IMR-90 (cell line): ENCODE results near the gene CLEC16A. TPM values are rescaled to one million over a fixed set of nuclear protein-coding genes. Genes with fewer than 3 reads are reported as not detected.

Experiments
- ATAC-seq: fragments of 200-7000 bp; cut with Tn5 transposase; 2 replicates; pipeline ENCODE4 v1.9.1; 2020; ENCODE audit warnings: low read depth, mild to moderate bottlenecking, moderate library complexity
- BruUV-seq: library from RNA; stranded (reverse); fragments of 400-500 nt; replicated peaks from 2 replicates; lab custom pipeline; 2021; lab: Mats Ljungman, UMichigan
- CTCF ChIA-PET: fragments of 300-600 bp; formaldehyde crosslinking; extraction: SDS; loops from one replicate; lab custom pipeline; 2021; ENCODE audit warnings: antibody characterized with exemption; lab: Yijun Ruan, JAX
- POLR2A ChIA-PET: fragments of 300-600 bp; sonication (Branson Sonifier 250); formaldehyde crosslinking; loops from one replicate; lab custom pipeline; 2022; ENCODE audit warnings: antibody characterized with exemption; ENCODE audit not compliant: unreplicated experiment; lab: Charles Lee
- DNase-seq: peaks from one replicate; pipeline ENCODE4 v3.0.0; 2013
- H2AFZ ChIP-seq: replicated peaks from 2 replicates; pipeline ENCODE3; 2013; ENCODE audit warnings: low read length, mild to moderate bottlenecking; ENCODE audit not compliant: poor library complexity
- H2AK5ac ChIP-seq: 2 replicates; pipeline ENCODE4 v1.6.1; 2013; ENCODE audit warnings: low read depth, low read length, inconsistent platforms
- H2AK9ac ChIP-seq: replicated peaks from 2 replicates; pipeline ENCODE3; 2013; ENCODE audit warnings: mild to moderate bottlenecking, low read depth, low read length, moderate library complexity; ENCODE audit not compliant: poor library complexity
- H2BK120ac ChIP-seq: 2 replicates; pipeline ENCODE4 v1.6.1; 2013; ENCODE audit warnings: low read depth, low read length, inconsistent platforms
- H2BK15ac ChIP-seq: 3 replicates; pipeline ENCODE4 v1.6.1; 2013; ENCODE audit warnings: low read depth, low read length, inconsistent platforms
- H2BK20ac ChIP-seq: 2 replicates; pipeline ENCODE4 v1.6.1; 2013; ENCODE audit warnings: low read depth, mild to moderate bottlenecking, inconsistent platforms, low read length, moderate library complexity
- H2BK5ac ChIP-seq: 2 replicates; pipeline ENCODE4 v1.6.1; 2013; ENCODE audit warnings: mild to moderate bottlenecking, low read depth, low read length, inconsistent platforms; ENCODE audit not compliant: poor library complexity, severe bottlenecking
- H3K14ac ChIP-seq: replicated peaks from 2 replicates; pipeline ENCODE4 v1.6.1; 2013; ENCODE audit warnings: low read depth, low read length, inconsistent platforms
- H3K18ac ChIP-seq: 2 replicates; pipeline ENCODE4 v1.6.1; 2013; ENCODE audit warnings: low read depth, low read length, control low read depth
- H3K23ac ChIP-seq: 2 replicates; pipeline ENCODE4 v1.6.1; 2013; ENCODE audit warnings: low read depth, low read length, inconsistent platforms
- H3K27ac ChIP-seq: 2 replicates; pipeline ENCODE4 v1.5.1; 2013; ENCODE audit warnings: mild to moderate bottlenecking, control low read depth, low read length; ENCODE audit not compliant: insufficient read depth
- H3K27me3 ChIP-seq: 2 replicates; pipeline ENCODE4 v1.6.1; 2013; ENCODE audit warnings: low read length; ENCODE audit not compliant: control insufficient read depth, insufficient read depth
- H3K36me3 ChIP-seq: 2 replicates; pipeline ENCODE4 v1.6.1; 2013; ENCODE audit warnings: low read length, mixed read lengths; ENCODE audit not compliant: control insufficient read depth, insufficient read depth
- H3K4ac ChIP-seq: 2 replicates; pipeline ENCODE4 v1.6.1; 2013; ENCODE audit warnings: low read depth, low read length, inconsistent platforms
- H3K4me1 ChIP-seq: 2 replicates; pipeline ENCODE4 v1.6.1; 2013; ENCODE audit warnings: low read length, mixed read lengths; ENCODE audit not compliant: control insufficient read depth, insufficient read depth
- H3K4me2 ChIP-seq: 2 replicates; pipeline ENCODE4 v1.6.1; 2013; ENCODE audit warnings: low read depth, mild to moderate bottlenecking, control low read depth, low read length, moderate library complexity
- H3K4me3 ChIP-seq: 2 replicates; pipeline ENCODE4 v1.5.1; 2013; ENCODE audit warnings: low read depth, mild to moderate bottlenecking, control low read depth, low read length, moderate library complexity; ENCODE audit not compliant: insufficient read depth
- H3K56ac ChIP-seq: 2 replicates; pipeline ENCODE4 v1.6.1; 2013; ENCODE audit warnings: low read length, inconsistent platforms; ENCODE audit not compliant: insufficient read depth; ENCODE audit errors: extremely low read depth
- H3K79me1 ChIP-seq, 2 experiments: 2 replicates each; pipeline ENCODE4 v1.6.1; 2013; ENCODE audit warnings: low read length in 2 of 2, inconsistent platforms in 1 of 2, low read depth in 1 of 2
- H3K9ac ChIP-seq: 2 replicates; pipeline ENCODE4 v1.6.1; 2013; ENCODE audit warnings: low read depth, low read length, control low read depth
- H3K9me1 ChIP-seq: 2 replicates; pipeline ENCODE4 v1.6.1; 2013; ENCODE audit warnings: low read length, inconsistent platforms; ENCODE audit not compliant: insufficient read depth
- H3K9me3 ChIP-seq: 2 replicates; pipeline ENCODE4 v1.6.1; 2013; ENCODE audit warnings: low read length; ENCODE audit not compliant: control insufficient read depth, insufficient read depth
- H4K20me1 ChIP-seq: 2 replicates; pipeline ENCODE4 v1.6.1; 2013; ENCODE audit warnings: low read length, inconsistent platforms; ENCODE audit not compliant: insufficient read depth
- H4K5ac ChIP-seq: 2 replicates; pipeline ENCODE4 v1.6.1; 2013; ENCODE audit warnings: mild to moderate bottlenecking, low read depth, low read length, control low read depth
- H4K8ac ChIP-seq, 2 experiments: 2 replicates each; pipeline ENCODE4 v1.6.1; 2013; ENCODE audit warnings: low read depth in 2 of 2, low read length in 2 of 2, control low read depth in 1 of 2, inconsistent platforms in 1 of 2
- H4K91ac ChIP-seq: 2 replicates; pipeline ENCODE4 v1.6.1; 2013; ENCODE audit warnings: low read depth, low read length, inconsistent platforms; ENCODE audit not compliant: insufficient read depth
- BHLHE40 ChIP-seq: fragments of 150-350 bp; IDR thresholded peaks from 2 replicates; pipeline ENCODE4 v1.6.1; 2016; ENCODE audit warnings: mild to moderate bottlenecking, low read depth, low read length
- CEBPB ChIP-seq: IDR thresholded peaks from 2 replicates; pipeline ENCODE4 v1.6.1; 2012; ENCODE audit warnings: low read depth, low read length, improper control_type of control experiment
- CHD1 ChIP-seq: IDR thresholded peaks from 2 replicates; pipeline ENCODE4 v1.6.1; 2012; ENCODE audit warnings: low read depth, low read length, improper control_type of control experiment
- ELK1 ChIP-seq: fragments of 150-350 bp; IDR thresholded peaks from 2 replicates; pipeline ENCODE4 v1.6.1; 2016; ENCODE audit warnings: low read depth, mild to moderate bottlenecking, low read length, moderate library complexity, borderline replicate concordance
- FOS ChIP-seq: fragments of 150-350 bp; IDR thresholded peaks from 2 replicates; pipeline ENCODE4 v1.6.1; 2016; ENCODE audit warnings: low read depth, low read length
- NFE2L2 ChIP-seq: fragments of 150-350 bp; IDR thresholded peaks from 2 replicates; pipeline ENCODE4 v1.6.1; 2016; ENCODE audit warnings: low read depth, mild to moderate bottlenecking, low read length
- SMC3 ChIP-seq: fragments of 150-350 bp; IDR thresholded peaks from 2 replicates; pipeline ENCODE4 v1.6.1; 2016; ENCODE audit warnings: low read depth, mild to moderate bottlenecking, antibody characterized with exemption, low read length, moderate library complexity
- WGBS, 2 experiments: methylation state at CpG; one replicate each; pipeline versions ENCODE4 v1.1.5 to v1.1.7; 2013; ENCODE audit warnings: missing lambda C conversion rate in 2 of 2; ENCODE audit not compliant: insufficient read length in 1 of 2; ENCODE audit errors: extremely low coverage in 2 of 2; 5-methylcytosine and 5-hydroxymethylcytosine counted together
- dilution Hi-C: fragments of 300-500 bp; cut with HindIII; formaldehyde crosslinking; loops from one replicate; pipeline ENCODE4 v1.14.3; 2018; ENCODE audit warnings: low sequenced_read_pairs; ENCODE audit not compliant: unreplicated experiment
- in situ Hi-C: fragments of 300-500 bp; cut with MboI; formaldehyde crosslinking; loops from 3 replicates; pipeline ENCODE4 v1.14.3; 2019; ENCODE audit warnings: low sequenced_read_pairs, inconsistent platforms, mixed read lengths
- intact Hi-C: fragments of 100-400 bp; cut with micrococcal nuclease; formaldehyde crosslinking; loops from 2 replicates; pipeline ENCODE4 v1.10.0; 2022
- polyA plus RNA-seq, 3 experiments: library from polyadenylated mRNA; depleted of rRNA; stranded (reverse); fragments of >200 nt; gene quantifications; 2 replicates each; pipeline ENCODE4 v1.2.3, GENCODE V29; 2012; ENCODE audit warnings: low replicate concordance in 1 of 3
- total RNA-seq: library from RNA; depleted of rRNA; stranded (reverse); fragments of >200 nt; gene quantifications from 2 replicates; pipeline ENCODE4 v1.2.3, GENCODE V29; 2012
- TF ChIP-seq, protein P1 (sequence below): conservative IDR thresholded peaks from 2 replicates; pipeline ENCODE4 v1.5.1; 2012; ENCODE audit warnings: mild to moderate bottlenecking, low read depth, low read length, improper control_type of control experiment

CLEC16A gene
- total and polyA plus RNA-seq, 2 of the 4 experiments (the other 2 are of a cell fraction): 15.9 to 16.5 TPM

- Histone ChIP-seq H3K56ac (no peak overlapping the region), H3K18ac (no peak overlapping the region; the same call in 1 of the 2 replicates), H3K14ac (peak overlapping the region; percentile 51; the same call in 1 of the 2 replicates), H4K91ac (no peak overlapping the region), H3K9me1 (no peaks in the 10 kb centered on the region), H3K27me3 (no peaks in the 10 kb centered on the region; the same call in 1 of the 2 replicates), H4K8ac (no peak overlapping the region), H4K5ac (0 out of 2 replicates have a peak overlapping the region, but pooled peaks have one; percentile 4), H3K9ac (no peak overlapping the region), H2AK5ac (peak overlapping the region; percentile 39; the same call in 1 of the 2 replicates), H3K36me3 (no peaks in the 10 kb centered on the region), H3K27ac (no peak overlapping the region), H3K4me3 (no peak overlapping the region), H2AFZ (peak overlapping the region; percentile 81), H3K4me1 (0 out of 2 replicates have a peak, but pooled peaks cover 2% of the 10 kb centered on the region), H3K79me1 (no peaks in the 10 kb centered on the region), H3K4ac (no peak overlapping the region; the same call in 1 of the 2 replicates), H2BK15ac (no peak overlapping the region), H2BK5ac (no peak overlapping the region), H3K4me2 (0 out of 2 replicates have a peak overlapping the region, but pooled peaks have one; percentile 36), H3K23ac (no peak overlapping the region), H2AK9ac (peak overlapping the region; percentile 26), H4K20me1 (no peaks in the 10 kb centered on the region), H3K9me3 (no peaks in the 10 kb centered on the region), H2BK120ac (no peak overlapping the region), H2BK20ac (no peak overlapping the region)
- POLR2A ChIA-PET: no interaction called here
- no peak; the same call in 1 of the 2 replicates for ATAC-seq
- in situ Hi-C loops (no loop called here), dilution Hi-C loops (no loop called here), intact Hi-C loops (no loop called here)
- peak; percentile 28 for DNase-seq
- BruUV-seq: no TSS peak
- TF ChIP-seq BHLHE40 (no peak), CHD1 (no peak), NFE2L2 (no peak), FOS (no peak), ELK1 (no peak), CEBPB (no peak), SMC3 (no peak)
- TF ChIP-seq, protein P1, sequence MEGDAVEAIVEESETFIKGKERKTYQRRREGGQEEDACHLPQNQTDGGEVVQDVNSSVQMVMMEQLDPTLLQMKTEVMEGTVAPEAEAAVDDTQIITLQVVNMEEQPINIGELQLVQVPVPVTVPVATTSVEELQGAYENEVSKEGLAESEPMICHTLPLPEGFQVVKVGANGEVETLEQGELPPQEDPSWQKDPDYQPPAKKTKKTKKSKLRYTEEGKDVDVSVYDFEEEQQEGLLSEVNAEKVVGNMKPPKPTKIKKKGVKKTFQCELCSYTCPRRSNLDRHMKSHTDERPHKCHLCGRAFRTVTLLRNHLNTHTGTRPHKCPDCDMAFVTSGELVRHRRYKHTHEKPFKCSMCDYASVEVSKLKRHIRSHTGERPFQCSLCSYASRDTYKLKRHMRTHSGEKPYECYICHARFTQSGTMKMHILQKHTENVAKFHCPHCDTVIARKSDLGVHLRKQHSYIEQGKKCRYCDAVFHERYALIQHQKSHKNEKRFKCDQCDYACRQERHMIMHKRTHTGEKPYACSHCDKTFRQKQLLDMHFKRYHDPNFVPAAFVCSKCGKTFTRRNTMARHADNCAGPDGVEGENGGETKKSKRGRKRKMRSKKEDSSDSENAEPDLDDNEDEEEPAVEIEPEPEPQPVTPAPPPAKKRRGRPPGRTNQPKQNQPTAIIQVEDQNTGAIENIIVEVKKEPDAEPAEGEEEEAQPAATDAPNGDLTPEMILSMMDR: no peak
- CTCF ChIA-PET: no interaction called here
- WGBS, 2 experiments: 68% methylated on average over 8 of the region's 21 CpGs; no CpG with 5 or more reads in 1 of the 2 experiments
These were observed 280.7 kb downstream of the CLEC16A start for GRCh38 chr16:11224894-11225676.
